ENCODE results near the gene BBS4. TPM values are rescaled to one million over a fixed set of nuclear protein-coding genes. Genes with fewer than 3 reads are reported as not detected.

The BBS4 gene
- total and polyA plus RNA-seq, 9 of the 15 experiments (the other 6 are each of a cell fraction or from before 2014, with no cell fraction given) = 25.1 to 80.7 (median 38.9) TPM

DNA sequence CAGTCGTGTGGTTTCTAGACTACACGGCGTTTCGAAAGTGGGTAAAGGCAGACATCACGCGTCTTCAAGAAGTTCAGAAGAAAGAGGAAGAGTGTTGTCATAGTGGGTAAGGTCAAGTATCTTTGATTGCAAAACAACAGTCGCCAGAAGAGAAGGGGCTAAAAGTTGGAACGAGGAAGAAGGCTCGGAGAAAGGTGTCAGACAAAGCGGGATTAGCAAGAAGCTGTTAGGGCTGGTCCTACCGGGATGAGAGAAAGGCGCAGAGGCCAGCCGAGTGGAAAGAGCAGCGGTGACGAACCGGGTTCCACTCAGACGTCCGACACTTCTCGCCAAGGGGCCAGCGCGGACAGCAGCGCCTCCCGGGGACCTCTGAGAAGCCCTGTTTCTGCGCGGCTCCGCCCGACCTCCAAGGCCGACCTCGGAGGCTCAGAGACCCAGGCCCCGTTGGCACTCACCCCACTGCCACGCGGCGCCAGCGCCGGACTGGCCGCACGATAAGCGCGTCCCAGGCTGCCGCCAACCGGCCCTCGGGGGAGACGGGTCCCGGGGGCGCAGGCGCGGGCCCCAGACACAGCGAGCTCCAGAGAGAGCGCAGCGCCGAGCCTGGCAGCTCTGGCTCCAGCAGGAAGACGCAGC is 97.1 kb downstream of the BBS4 start:
- H3K4me2 ChIP-seq (ENCODE audit: insufficient read depth, low read length) = peak overlapping the region; percentile 95
- peak overlapping the region; percentile 92 for H3K27ac ChIP-seq (ENCODE audit: extremely low read depth, low read depth, low read length)
- H3K79me2 ChIP-seq (ENCODE audit: control insufficient read depth, insufficient read depth, low read length) = peaks cover 50% of the 10 kb centered on the region
- H3K27me3 ChIP-seq (ENCODE audit: control insufficient read depth in 2 of 2, insufficient read depth in 2 of 2, low read length in 2 of 2) = no peaks in the 10 kb centered on the region
- H3K4me1 ChIP-seq (replicated peaks in 1 of 2; ENCODE audit: control insufficient read depth in 2 of 2, insufficient read depth in 2 of 2, low read length in 2 of 2) = peaks cover 11 to 13% of the 10 kb centered on the region in 2 experiments; a peak in 4 of 5 replicates
- peak; percentile 79 for ATAC-seq
- intact Hi-C loops (cut with micrococcal nuclease) = loop anchor here (1.0 to 10.0 kb wide), 2 partner anchors 183 to 462 kb away; no protein-coding TSS in a partner anchor
- under 1% methylated on average over 45 of the region's 52 CpGs for WGBS (ENCODE audit: insufficient coverage, low coverage, missing lambda C conversion rate)
- no TSS peak for BruUV-seq (replicated peaks)
- ChIA-PET POLR2A (interaction anchor here (0.6 to 1.5 kb wide), 5 partner anchors 10 to 422 kb away, joined by 3 to 5 read pairs (median 4); no protein-coding TSS in a partner anchor), CTCF (ENCODE audit: low intra/inter-chr PET ratio) (interaction anchor here (0.6 kb wide), 1 partner anchor 73 kb away, joined by 3 read pairs; no protein-coding TSS in a partner anchor)
- peaks cover 4% of the 10 kb centered on the region; the same call in 1 of the 2 replicates for H4K20me1 ChIP-seq (replicated peaks; ENCODE audit: control insufficient read depth, insufficient read depth, low read length)
- no peak for FAIRE-seq
- in situ Hi-C loops (cut with MboI) = loop anchor here (10.0 to 25.0 kb wide), 2 partner anchors 292 to 1304 kb away; partner anchors contain the start of gene GOLGA6A
- peaks cover 38% of the 10 kb centered on the region; the same call in 2 of the 3 replicates for H3K36me3 ChIP-seq (ENCODE audit: control insufficient read depth, insufficient read depth, low read length)
- no peaks in the 10 kb centered on the region for H3K9me1 ChIP-seq (ENCODE audit: control insufficient read depth, insufficient read depth, low read length)
- H3K9ac ChIP-seq (ENCODE audit: insufficient read depth in 1 of 2, low read depth in 2 of 2, low read length in 2 of 2) = peak overlapping the region; percentile 87 to 96
- peak overlapping the region; percentile 99 for H2AFZ ChIP-seq (ENCODE audit: low read depth, low read length)
- H3K9me3 ChIP-seq (replicated peaks; ENCODE audit: control insufficient read depth, insufficient read depth, low read depth, low read length) = no peaks in the 10 kb centered on the region
- no peak for DNase-seq (ENCODE audit: extremely low read depth in 1 of 4, low spot score in 3 of 4)
- H3K4me3 ChIP-seq = peak overlapping the region; percentile 98
- TF ChIP-seq POLR2B (IDR thresholded peaks at IDR 0.05; ENCODE audit: low read depth, partially characterized antibody) (no peak), ZNF707 (CRISPR knock-in tag; conservative IDR thresholded peaks at IDR 0.05) (no peak), FOXA3 (CRISPR knock-in tag; conservative IDR thresholded peaks at IDR 0.05 in 1 of 2, IDR thresholded peaks at IDR 0.05 in 1 of 2) (no peak), ZC3H4 (CRISPR knock-in tag; IDR thresholded peaks at IDR 0.05; ENCODE audit: borderline replicate concordance) (no peak), ZC3H11A (IDR thresholded peaks at IDR 0.05; ENCODE audit: low read depth, low read length) (no peak), ZNF583 (CRISPR knock-in tag; IDR thresholded peaks at IDR 0.05) (no peak)
- TF ChIP-seq, protein P1, sequence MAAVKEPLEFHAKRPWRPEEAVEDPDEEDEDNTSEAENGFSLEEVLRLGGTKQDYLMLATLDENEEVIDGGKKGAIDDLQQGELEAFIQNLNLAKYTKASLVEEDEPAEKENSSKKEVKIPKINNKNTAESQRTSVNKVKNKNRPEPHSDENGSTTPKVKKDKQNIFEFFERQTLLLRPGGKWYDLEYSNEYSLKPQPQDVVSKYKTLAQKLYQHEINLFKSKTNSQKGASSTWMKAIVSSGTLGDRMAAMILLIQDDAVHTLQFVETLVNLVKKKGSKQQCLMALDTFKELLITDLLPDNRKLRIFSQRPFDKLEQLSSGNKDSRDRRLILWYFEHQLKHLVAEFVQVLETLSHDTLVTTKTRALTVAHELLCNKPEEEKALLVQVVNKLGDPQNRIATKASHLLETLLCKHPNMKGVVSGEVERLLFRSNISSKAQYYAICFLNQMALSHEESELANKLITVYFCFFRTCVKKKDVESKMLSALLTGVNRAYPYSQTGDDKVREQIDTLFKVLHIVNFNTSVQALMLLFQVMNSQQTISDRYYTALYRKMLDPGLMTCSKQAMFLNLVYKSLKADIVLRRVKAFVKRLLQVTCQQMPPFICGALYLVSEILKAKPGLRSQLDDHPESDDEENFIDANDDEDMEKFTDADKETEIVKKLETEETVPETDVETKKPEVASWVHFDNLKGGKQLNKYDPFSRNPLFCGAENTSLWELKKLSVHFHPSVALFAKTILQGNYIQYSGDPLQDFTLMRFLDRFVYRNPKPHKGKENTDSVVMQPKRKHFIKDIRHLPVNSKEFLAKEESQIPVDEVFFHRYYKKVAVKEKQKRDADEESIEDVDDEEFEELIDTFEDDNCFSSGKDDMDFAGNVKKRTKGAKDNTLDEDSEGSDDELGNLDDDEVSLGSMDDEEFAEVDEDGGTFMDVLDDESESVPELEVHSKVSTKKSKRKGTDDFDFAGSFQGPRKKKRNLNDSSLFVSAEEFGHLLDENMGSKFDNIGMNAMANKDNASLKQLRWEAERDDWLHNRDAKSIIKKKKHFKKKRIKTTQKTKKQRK (IDR thresholded peaks at IDR 0.05; ENCODE audit: borderline replicate concordance, low read depth, low read length) = no peak
- TF ChIP-seq, protein P2, sequence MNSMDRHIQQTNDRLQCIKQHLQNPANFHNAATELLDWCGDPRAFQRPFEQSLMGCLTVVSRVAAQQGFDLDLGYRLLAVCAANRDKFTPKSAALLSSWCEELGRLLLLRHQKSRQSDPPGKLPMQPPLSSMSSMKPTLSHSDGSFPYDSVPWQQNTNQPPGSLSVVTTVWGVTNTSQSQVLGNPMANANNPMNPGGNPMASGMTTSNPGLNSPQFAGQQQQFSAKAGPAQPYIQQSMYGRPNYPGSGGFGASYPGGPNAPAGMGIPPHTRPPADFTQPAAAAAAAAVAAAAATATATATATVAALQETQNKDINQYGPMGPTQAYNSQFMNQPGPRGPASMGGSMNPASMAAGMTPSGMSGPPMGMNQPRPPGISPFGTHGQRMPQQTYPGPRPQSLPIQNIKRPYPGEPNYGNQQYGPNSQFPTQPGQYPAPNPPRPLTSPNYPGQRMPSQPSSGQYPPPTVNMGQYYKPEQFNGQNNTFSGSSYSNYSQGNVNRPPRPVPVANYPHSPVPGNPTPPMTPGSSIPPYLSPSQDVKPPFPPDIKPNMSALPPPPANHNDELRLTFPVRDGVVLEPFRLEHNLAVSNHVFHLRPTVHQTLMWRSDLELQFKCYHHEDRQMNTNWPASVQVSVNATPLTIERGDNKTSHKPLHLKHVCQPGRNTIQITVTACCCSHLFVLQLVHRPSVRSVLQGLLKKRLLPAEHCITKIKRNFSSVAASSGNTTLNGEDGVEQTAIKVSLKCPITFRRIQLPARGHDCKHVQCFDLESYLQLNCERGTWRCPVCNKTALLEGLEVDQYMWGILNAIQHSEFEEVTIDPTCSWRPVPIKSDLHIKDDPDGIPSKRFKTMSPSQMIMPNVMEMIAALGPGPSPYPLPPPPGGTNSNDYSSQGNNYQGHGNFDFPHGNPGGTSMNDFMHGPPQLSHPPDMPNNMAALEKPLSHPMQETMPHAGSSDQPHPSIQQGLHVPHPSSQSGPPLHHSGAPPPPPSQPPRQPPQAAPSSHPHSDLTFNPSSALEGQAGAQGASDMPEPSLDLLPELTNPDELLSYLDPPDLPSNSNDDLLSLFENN (IDR thresholded peaks at IDR 0.05; ENCODE audit: low read depth in 2 of 2, low read length in 2 of 2) = no peak

Measured in K562 (cell line).